AG09309 (cell line): ENCODE results near the gene LRRC3.

Source experiments
- DNase-seq: peaks from one replicate; pipeline ENCODE4 v3.0.0-alpha.2; 2010; ENCODE audit warnings: low read depth
- H3K4me3 ChIP-seq: 2 replicates; pipeline ENCODE4 v1.5.1; 2011; ENCODE audit warnings: mild to moderate bottlenecking, low read depth, low read length, moderate library complexity; ENCODE audit not compliant: control insufficient read depth
- TF ChIP-seq, protein P1 (sequence below): IDR thresholded peaks from 2 replicates; pipeline ENCODE4 v1.5.1; 2011; ENCODE audit warnings: mild to moderate bottlenecking, low read depth, low read length, inconsistent platforms; ENCODE audit not compliant: insufficient read depth, control insufficient read depth; ENCODE audit errors: missing control alignments

LRRC3 gene

GRCh38 chr21:44419679-44420078 is 35.6 kb upstream of the LRRC3 start:
- TF ChIP-seq, protein P1, sequence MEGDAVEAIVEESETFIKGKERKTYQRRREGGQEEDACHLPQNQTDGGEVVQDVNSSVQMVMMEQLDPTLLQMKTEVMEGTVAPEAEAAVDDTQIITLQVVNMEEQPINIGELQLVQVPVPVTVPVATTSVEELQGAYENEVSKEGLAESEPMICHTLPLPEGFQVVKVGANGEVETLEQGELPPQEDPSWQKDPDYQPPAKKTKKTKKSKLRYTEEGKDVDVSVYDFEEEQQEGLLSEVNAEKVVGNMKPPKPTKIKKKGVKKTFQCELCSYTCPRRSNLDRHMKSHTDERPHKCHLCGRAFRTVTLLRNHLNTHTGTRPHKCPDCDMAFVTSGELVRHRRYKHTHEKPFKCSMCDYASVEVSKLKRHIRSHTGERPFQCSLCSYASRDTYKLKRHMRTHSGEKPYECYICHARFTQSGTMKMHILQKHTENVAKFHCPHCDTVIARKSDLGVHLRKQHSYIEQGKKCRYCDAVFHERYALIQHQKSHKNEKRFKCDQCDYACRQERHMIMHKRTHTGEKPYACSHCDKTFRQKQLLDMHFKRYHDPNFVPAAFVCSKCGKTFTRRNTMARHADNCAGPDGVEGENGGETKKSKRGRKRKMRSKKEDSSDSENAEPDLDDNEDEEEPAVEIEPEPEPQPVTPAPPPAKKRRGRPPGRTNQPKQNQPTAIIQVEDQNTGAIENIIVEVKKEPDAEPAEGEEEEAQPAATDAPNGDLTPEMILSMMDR: no peak
- H3K4me3 ChIP-seq: no peak overlapping the region
- DNase-seq: no peak

DNA sequence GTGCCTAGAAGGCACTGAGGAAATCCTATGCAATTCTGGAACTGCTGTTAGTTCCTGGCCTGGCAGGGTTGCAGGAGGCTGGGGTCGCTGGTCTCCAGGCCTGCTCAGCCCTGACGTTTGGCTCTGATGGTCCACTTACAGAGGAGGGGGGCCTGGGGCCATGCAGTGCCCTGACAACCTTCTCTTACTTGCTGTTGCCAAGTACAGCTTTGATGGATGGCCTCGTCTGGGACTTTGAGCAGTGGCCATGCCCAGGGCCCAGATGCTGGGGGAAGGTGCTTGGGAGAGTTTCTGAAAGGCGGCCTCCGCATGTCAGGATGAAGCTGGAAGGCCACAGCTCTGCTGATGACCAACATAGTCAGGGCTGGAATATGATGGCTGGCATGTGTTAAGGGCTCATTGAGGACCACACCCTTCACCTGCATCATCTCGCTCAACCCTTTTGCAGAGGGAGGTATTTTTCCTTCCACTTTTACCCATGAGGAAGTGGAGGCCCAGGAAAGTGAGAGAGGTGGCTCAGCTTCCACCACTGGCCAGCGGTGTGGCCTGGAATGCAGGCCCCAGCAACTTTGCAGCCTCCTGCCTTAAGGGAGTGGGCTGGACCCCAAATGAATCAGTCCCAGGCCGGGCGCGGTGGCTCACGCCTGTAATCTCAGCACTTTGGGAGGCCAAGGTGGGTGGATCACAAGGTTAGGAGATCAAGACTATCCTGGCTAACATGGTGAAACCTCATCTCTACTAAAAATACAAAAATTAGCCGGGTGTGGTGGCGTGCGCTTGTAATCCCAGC is 34.7 kb upstream of the LRRC3 start:
- DNase-seq: no peak
- TF ChIP-seq, protein P1: no peak
- no peak overlapping the region for H3K4me3 ChIP-seq

DNA sequence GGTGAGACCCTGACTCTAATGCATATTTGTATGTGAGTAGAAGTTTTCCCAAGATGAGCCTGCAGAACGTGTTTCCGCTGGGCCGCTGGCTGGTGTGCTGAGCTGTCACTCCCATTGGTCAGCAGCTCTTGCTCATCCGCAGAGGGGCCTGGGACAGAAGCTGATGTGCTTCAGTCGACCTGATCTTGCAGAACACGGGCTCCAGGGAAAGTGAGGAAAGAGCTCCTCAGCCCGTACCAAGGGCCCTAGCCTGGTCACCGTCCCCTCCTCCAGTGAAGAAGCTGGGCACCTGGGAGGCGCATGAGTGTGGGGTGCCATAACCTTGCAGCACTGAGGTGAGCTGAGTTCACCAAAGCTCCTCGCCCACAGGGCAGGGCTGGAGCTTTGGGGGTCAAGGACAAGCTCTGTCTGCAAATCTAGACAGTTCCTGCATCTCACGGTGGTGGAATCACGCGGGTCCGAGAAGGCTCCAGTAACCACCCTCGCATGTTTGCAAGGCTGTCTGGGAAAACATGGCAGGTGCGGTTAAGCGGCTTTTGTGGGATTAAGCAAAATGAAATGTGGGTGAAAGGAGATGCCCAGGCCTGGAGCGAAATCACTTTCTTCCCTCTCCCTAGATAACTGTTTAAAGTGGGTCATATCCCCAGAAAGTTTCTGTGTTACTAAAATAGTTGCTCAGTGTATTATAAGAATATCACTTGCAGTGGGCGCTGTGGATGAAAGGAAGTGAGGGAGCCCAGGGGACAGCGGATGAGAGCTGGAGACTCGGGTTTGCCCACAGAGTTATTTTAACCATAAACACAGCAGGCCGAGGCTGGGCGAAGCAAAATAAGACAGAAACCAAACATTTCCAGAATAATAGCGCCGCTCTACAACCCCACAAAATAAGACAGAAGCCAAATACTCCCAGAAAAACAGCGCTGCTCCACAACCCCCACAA is 33.1 kb upstream of the LRRC3 start:
- TF ChIP-seq, protein P1: no peak
- no peak for DNase-seq
- H3K4me3 ChIP-seq: no peak overlapping the region

GRCh38 chr21:44423312-44423821 is 31.9 kb upstream of the LRRC3 start:
- TF ChIP-seq, protein P1: no peak
- no peak overlapping the region for H3K4me3 ChIP-seq
- DNase-seq: no peak

GRCh38 chr21:44423941-44424607 is 31.2 kb upstream of the LRRC3 start:
- no peak for DNase-seq
- TF ChIP-seq, protein P1: no peak
- H3K4me3 ChIP-seq: no peak overlapping the region
